Prostate gland (tissue), 2 donors: ENCODE data around the gene JAK1. TPM values are rescaled to one million over a fixed set of nuclear protein-coding genes. Genes with fewer than 3 reads are reported as not detected.
A peak's percentile ranks its signal among the peaks of the same experiment; 100 is the strongest.

Source experiments
- DNase-seq: peaks from one replicate; pipeline ENCODE4 v3.0.0-alpha.2; 2019; ENCODE audit warnings: low spot score
- H3K27ac ChIP-seq, 2 donors: fragments of 200-600 bp; sonication (generic); 2 replicates each; pipeline ENCODE4 v1.5.1; 2017 to 2019
- H3K27me3 ChIP-seq: fragments of 200-600 bp; sonication (generic); replicated peaks from 2 replicates; pipeline ENCODE4 v1.5.1; 2019; ENCODE audit not compliant: insufficient read depth
- H3K36me3 ChIP-seq, 2 donors: fragments of 200-600 bp; sonication (generic); 1 replicate in 1 of 2; 2 replicates in 1 of 2; pipeline versions ENCODE4 v1.5.1 to v1.8.1; 2017 to 2019
- H3K4me1 ChIP-seq: fragments of 200-600 bp; sonication (generic); replicated peaks from 2 replicates; pipeline ENCODE4 v1.5.1; 2019
- H3K4me3 ChIP-seq, 2 donors: fragments of 200-600 bp; sonication (generic); 2 replicates each; pipeline ENCODE4 v1.5.1; 2017 to 2019
- H3K9me3 ChIP-seq: fragments of 200-600 bp; sonication (generic); 2 replicates; pipeline ENCODE4 v1.5.1; 2017
- CTCF ChIP-seq, 4 experiments: fragments of 200-600 bp in 2 of 4; fragments of 450-650 bp in 2 of 4; sonication (generic) in 2 of 4; IDR thresholded peaks; 1 replicate in 3 of 4; 2 replicates in 1 of 4; pipeline ENCODE4 v1.5.1; 2016 to 2019; ENCODE audit warnings: antibody characterized with exemption in 4 of 4, mild to moderate bottlenecking in 2 of 4, moderate library complexity in 2 of 4
- POLR2A ChIP-seq: fragments of 450-650 bp; IDR thresholded peaks from one replicate; pipeline ENCODE4 v1.6.1; 2016; ENCODE audit warnings: antibody characterized with exemption, mild to moderate bottlenecking
- POLR2AphosphoS5 ChIP-seq: sonication (generic); formaldehyde crosslinking; IDR thresholded peaks from one replicate; pipeline ENCODE4 v1.6.1; 2017; ENCODE audit warnings: antibody characterized with exemption
- WGBS: methylation state at CpG from one replicate; pipeline ENCODE4 v1.1.5; 2018; 5-methylcytosine and 5-hydroxymethylcytosine counted together
- intact Hi-C: fragments of 100-400 bp; cut with DNase I; formaldehyde crosslinking; loops from one replicate; pipeline ENCODE4 v1.14.2; 2022
- total RNA-seq, 2 donors: library from RNA; depleted of rRNA; stranded (reverse); fragments of >200 nt; gene quantifications; one replicate each; pipeline ENCODE4 v1.1.0, GENCODE V29; 2016

The JAK1 gene
- total RNA-seq, 2 donors from 2014 or later = 66.3 to 115 TPM

GRCh38 chr1:64901663-64902062 lies 64.7 kb downstream of the JAK1 start:
- Histone ChIP-seq H3K4me3 (no peak overlapping the region), H3K36me3 (no peaks in the 10 kb centered on the region), H3K27me3 (no peaks in the 10 kb centered on the region), H3K9me3 (no peaks in the 10 kb centered on the region), H3K4me1 (no peaks in the 10 kb centered on the region), H3K27ac (no peak overlapping the region)
- DNase-seq = no peak
- TF ChIP-seq POLR2AphosphoS5 = no peak
- intact Hi-C loops = no loop called here
- WGBS = 94% methylated on average over 2 of the region's 2 CpGs

- WGBS = 81% methylated on average over 2 of the region's 2 CpGs
- no peaks in the 10 kb centered on the region for H3K9me3 ChIP-seq
- intact Hi-C loops = no loop called here
- no peaks in the 10 kb centered on the region for H3K36me3 ChIP-seq
- no peak overlapping the region for H3K4me3 ChIP-seq
- no peaks in the 10 kb centered on the region for H3K4me1 ChIP-seq
- H3K27ac ChIP-seq = no peak overlapping the region
- no peak for TF ChIP-seq POLR2AphosphoS5
- TF ChIP-seq POLR2A = no peak
- no peak for DNase-seq
- H3K27me3 ChIP-seq = no peaks in the 10 kb centered on the region
These were observed 65.4 kb downstream of the JAK1 start for GRCh38 chr1:64900916-64901315.

- Histone ChIP-seq H3K9me3 (no peaks in the 10 kb centered on the region), H3K36me3 (no peaks in the 10 kb centered on the region), H3K4me3 (no peak overlapping the region), H3K27me3 (no peaks in the 10 kb centered on the region), H3K27ac (peak overlapping the region; percentile 24 to 68), H3K4me1 (no peaks in the 10 kb centered on the region)
- DNase-seq = peak; percentile 78
- 0% methylated on average over 4 of the region's 4 CpGs for WGBS
- no peak for TF ChIP-seq CTCF (IDR thresholded peaks at IDR 0.05)
- peak; percentile 90 for TF ChIP-seq POLR2AphosphoS5
- TF ChIP-seq POLR2A = no peak
- intact Hi-C loops = loop anchor here (10.0 kb wide), 1 partner anchor 67 kb away; the partner anchor contains the start of gene JAK1
These were observed 68.1 kb downstream of the JAK1 start for GRCh38 chr1:64898107-64898861.

GRCh38 chr1:64896551-64896950 lies 69.8 kb downstream of the JAK1 start:
- DNase-seq = no peak
- TF ChIP-seq POLR2AphosphoS5 (no peak), CTCF (IDR thresholded peaks at IDR 0.05) (no peak), POLR2A (no peak)
- Histone ChIP-seq H3K27ac (no peak overlapping the region), H3K9me3 (no peaks in the 10 kb centered on the region), H3K4me3 (no peak overlapping the region), H3K27me3 (no peaks in the 10 kb centered on the region), H3K4me1 (no peaks in the 10 kb centered on the region), H3K36me3 (no peaks in the 10 kb centered on the region)
- intact Hi-C loops = loop anchor here (10.0 kb wide), 1 partner anchor 68 kb away; the partner anchor contains the start of gene JAK1
- 80% methylated on average over 8 of the region's 8 CpGs for WGBS

- no peak overlapping the region for H3K4me3 ChIP-seq
- TF ChIP-seq POLR2AphosphoS5 = no peak
- no peak for TF ChIP-seq CTCF (IDR thresholded peaks at IDR 0.05)
- TF ChIP-seq POLR2A = no peak
- H3K27ac ChIP-seq = no peak overlapping the region
- H3K36me3 ChIP-seq = no peaks in the 10 kb centered on the region
- H3K4me1 ChIP-seq = no peaks in the 10 kb centered on the region
- intact Hi-C loops = loop anchor here (10.0 kb wide), 1 partner anchor 69 kb away; the partner anchor contains the start of gene JAK1
- no peak for DNase-seq
- WGBS = 98% methylated on average over 2 of the region's 2 CpGs
- no peaks in the 10 kb centered on the region for H3K27me3 ChIP-seq
- H3K9me3 ChIP-seq = no peaks in the 10 kb centered on the region
These were observed 70.8 kb downstream of the JAK1 start for GRCh38 chr1:64895500-64895899.
